HCT116 (cell line): ENCODE measurements around the gene ZNF418. TPM values are rescaled to one million over a fixed set of nuclear protein-coding genes. Genes with fewer than 3 reads are reported as not detected.

Experiments
- ATAC-seq: fragments of 200-7000 bp; cut with Tn5 transposase; 2 replicates; pipeline ENCODE4 v1.9.1; 2020; ENCODE audit warnings: mild to moderate bottlenecking, moderate library complexity
- BruUV-seq: library from RNA; stranded (reverse); fragments of 400-500 nt; replicated peaks from 2 replicates; lab custom pipeline; 2021; lab: Mats Ljungman, UMichigan
- CTCF ChIA-PET: fragments of 300-600 bp; sonication (Branson Sonifier 250); formaldehyde crosslinking; loops from one replicate; lab custom pipeline; 2021; ENCODE audit warnings: antibody characterized with exemption; lab: Charles Lee
- POLR2A ChIA-PET: fragments of 300-600, 350-600 bp; sonication (Branson Sonifier 250); formaldehyde crosslinking; loops from one replicate; lab custom pipeline; 2021; ENCODE audit warnings: antibody characterized with exemption; lab: Charles Lee
- RAD21 ChIA-PET, 2 experiments: fragments of 300-600 bp; sonication (Branson Sonifier 250); formaldehyde crosslinking; loops; one replicate each; lab custom pipeline; 2023; ENCODE audit warnings: low total read pairs in 2 of 2; ENCODE audit not compliant: uncharacterized antibody in 2 of 2, unreplicated experiment in 2 of 2, low non-redundant PET in 1 of 2; lab: Charles Lee
- DNase-seq: peaks from one replicate; pipeline ENCODE4 v3.0.0-alpha.2; 2010; ENCODE audit warnings: low read depth, low spot score
- H2AFZ ChIP-seq: fragments of 200-600 bp; shearing (Covaris generic), sonication (generic); 2 replicates; pipeline ENCODE4 v1.6.1; 2017; ENCODE audit warnings: low read depth, mixed run types, mixed read lengths, antibody characterized with exemption, low read length; ENCODE audit not compliant: poor library complexity, severe bottlenecking
- H3K27ac ChIP-seq: 2 replicates; pipeline ENCODE4 v1.5.1; 2012; ENCODE audit warnings: low read depth, low read length
- H3K27me3 ChIP-seq: fragments of 200-600 bp; sonication (generic); 2 replicates; pipeline ENCODE4 v1.6.1; 2016; ENCODE audit warnings: mixed run types, low read length, mixed read lengths; ENCODE audit not compliant: insufficient read depth
- H3K36me3 ChIP-seq, 2 experiments: fragments of 200-500 bp in 1 of 2; fragments of 200-600 bp in 1 of 2; sonication (Bioruptor generic) in 1 of 2; sonication (generic) in 1 of 2; 2 replicates each; pipeline versions ENCODE4 v1.5.1 to v1.6.1; 2014 to 2016; ENCODE audit warnings: low read length in 2 of 2, inconsistent platforms in 1 of 2, mixed read lengths in 1 of 2, mixed run types in 1 of 2; ENCODE audit not compliant: insufficient read depth in 2 of 2, control insufficient read depth in 1 of 2
- H3K4me1 ChIP-seq, 2 experiments: fragments of 200-600 bp in 1 of 2; sonication (generic) in 1 of 2; 2 replicates each; pipeline versions ENCODE4 v1.5.1 to v1.6.1; 2012 to 2017; ENCODE audit warnings: low read length in 2 of 2, inconsistent platforms in 1 of 2, mild to moderate bottlenecking in 1 of 2, mixed read lengths in 1 of 2, mixed run types in 1 of 2, moderate library complexity in 1 of 2; ENCODE audit not compliant: insufficient read depth in 2 of 2, control insufficient read depth in 1 of 2
- H3K4me2 ChIP-seq: fragments of 200-600 bp; sonication (generic); 2 replicates; pipeline ENCODE4 v1.6.1; 2017; ENCODE audit warnings: mixed run types, low read length, mixed read lengths
- H3K4me3 ChIP-seq, 2 experiments: fragments of 200-600 bp in 1 of 2; sonication (generic) in 1 of 2; replicated peaks in 1 of 2; 2 replicates each; pipeline ENCODE4 v1.5.1; 2011 to 2016; ENCODE audit warnings: low read length in 2 of 2, control low read depth in 1 of 2, low read depth in 1 of 2, mild to moderate bottlenecking in 1 of 2, mixed read lengths in 1 of 2, mixed run types in 1 of 2
- H3K79me2 ChIP-seq: fragments of 200-600 bp; sonication (generic); 2 replicates; pipeline ENCODE4 v1.6.1; 2017; ENCODE audit warnings: mild to moderate bottlenecking, mixed run types, low read length, moderate library complexity, mixed read lengths; ENCODE audit not compliant: insufficient read depth
- H3K9ac ChIP-seq: fragments of 200-600 bp; sonication (generic); 2 replicates; pipeline ENCODE4 v1.6.1; 2016; ENCODE audit warnings: low read length, mixed read lengths
- H3K9me2 ChIP-seq: fragments of 200-600 bp; sonication (generic), shearing (Covaris generic); 2 replicates; pipeline ENCODE4 v1.6.1; 2017; ENCODE audit warnings: mixed run types, mild to moderate bottlenecking, moderate library complexity; ENCODE audit not compliant: insufficient read depth
- H3K9me3 ChIP-seq, 2 experiments: fragments of 200-500 bp in 1 of 2; fragments of 200-600 bp in 1 of 2; sonication (Bioruptor generic) in 1 of 2; sonication (generic) in 1 of 2; 2 replicates each; pipeline ENCODE4 v1.6.1; 2014 to 2017; ENCODE audit warnings: low read length in 2 of 2, mixed read lengths in 2 of 2, inconsistent platforms in 1 of 2, low read depth in 1 of 2, mild to moderate bottlenecking in 1 of 2, mixed run types in 1 of 2, moderate library complexity in 1 of 2; ENCODE audit not compliant: control insufficient read depth in 1 of 2, insufficient read depth in 1 of 2
- H4K20me1 ChIP-seq: fragments of 200-600 bp; sonication (generic), shearing (Covaris generic); 2 replicates; pipeline ENCODE4 v1.6.1; 2017; ENCODE audit warnings: mixed run types, mild to moderate bottlenecking, moderate library complexity; ENCODE audit not compliant: insufficient read depth
- EZH2 ChIP-seq: fragments of 200-600 bp; sonication (generic); IDR thresholded peaks from 2 replicates; pipeline ENCODE4 v1.6.1; 2017; ENCODE audit warnings: antibody characterized with exemption, mixed run types
- JUND ChIP-seq: IDR thresholded peaks from 2 replicates; pipeline ENCODE4 v1.6.1; 2012
- TCF7L2 ChIP-seq: IDR thresholded peaks from 2 replicates; pipeline ENCODE4 v1.7.0; 2011; ENCODE audit warnings: borderline replicate concordance, inconsistent platforms; ENCODE audit not compliant: insufficient read depth, insufficient read length; ENCODE audit errors: extremely low read depth
- YY1 ChIP-seq: IDR thresholded peaks from 2 replicates; pipeline ENCODE4 v1.6.1; 2011; ENCODE audit warnings: low read length, low read depth, moderate library complexity, mild to moderate bottlenecking; ENCODE audit not compliant: insufficient replicate concordance; ENCODE audit errors: extremely low read depth
- intact Hi-C: fragments of 100-400 bp; cut with micrococcal nuclease; formaldehyde crosslinking; loops from 2 replicates; pipeline ENCODE4 v1.10.0; 2022
- total RNA-seq: library from RNA; stranded (reverse); gene quantifications from one replicate; pipeline ENCODE4 v1.2.1, GENCODE V29; 2021; ENCODE audit not compliant: unreplicated experiment

Gene ZNF418
- total RNA-seq, 1 experiment from 2014 or later, result not detected

DNA sequence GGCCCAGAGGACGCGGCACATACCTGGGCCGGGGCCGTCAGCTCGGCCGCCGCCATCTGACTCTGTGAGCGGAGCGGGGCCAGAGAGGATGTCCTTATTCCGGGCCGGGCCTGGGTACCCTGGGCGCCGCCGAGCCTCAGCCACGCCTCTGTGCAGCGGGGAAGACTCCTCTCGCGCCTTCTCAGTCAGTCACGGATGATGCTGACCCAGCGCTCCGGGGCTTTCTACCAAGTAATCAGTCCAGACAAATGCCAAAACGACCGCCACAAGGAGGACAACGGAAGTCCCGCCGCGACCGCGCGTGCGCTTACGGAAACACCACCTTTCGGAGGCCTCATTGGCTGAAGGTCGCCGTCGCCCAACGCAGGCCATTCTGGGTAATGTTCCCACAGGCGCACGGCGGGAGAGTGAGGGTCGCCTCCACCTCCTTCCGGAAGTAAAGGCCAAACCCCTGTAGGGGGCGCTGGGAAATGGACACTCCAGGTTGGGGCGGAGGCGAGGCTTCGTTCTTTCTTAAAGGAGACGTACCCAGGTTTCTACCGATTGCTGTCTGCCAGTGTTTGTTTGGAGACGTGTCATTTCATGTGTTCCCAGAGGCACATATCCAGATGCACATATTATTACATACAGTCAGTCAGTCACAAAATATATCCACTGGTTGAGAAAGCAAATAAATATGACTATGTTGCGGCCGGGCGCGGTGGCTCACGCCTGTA, 12.4 kb upstream of the ZNF418 start, which contains the start of gene ZNF256:
Gene ZNF256, minus strand, starts transcription at position 288 of the 716 bp plus-strand sequence. Its CDS starts 232 bp downstream, at position 56.
- intact Hi-C loops, result no loop called here
- TF ChIP-seq TCF7L2 (no peak), EZH2 (no peak), JUND (no peak)
- H3K9ac ChIP-seq, result no peak within 1 kb of the TSS
- ChIA-PET CTCF (no interaction called here), RAD21 (no interaction called here), POLR2A (no interaction called here)
- no peaks in the 10 kb centered on the region for H4K20me1 ChIP-seq
- H2AFZ ChIP-seq, result no peak within 1 kb of the TSS
- H3K9me3 ChIP-seq, result peaks cover 0 to 23% of the 10 kb centered on the region in 2 experiments; a peak in 2 of 4 replicates
- no TSS peak for BruUV-seq
- no peaks in the 10 kb centered on the region for H3K4me1 ChIP-seq
- H3K4me3 ChIP-seq, result no peak within 1 kb of the TSS
- DNase-seq (no peak), ATAC-seq (no peak)
- H3K4me2 ChIP-seq, result no peak within 1 kb of the TSS
- no peaks in the 10 kb centered on the region for H3K79me2 ChIP-seq
- no peaks in the 10 kb centered on the region for H3K36me3 ChIP-seq
- no peak within 1 kb of the TSS for H3K27ac ChIP-seq
- no peaks in the 10 kb centered on the region for H3K9me2 ChIP-seq
- H3K27me3 ChIP-seq, result no peaks in the 10 kb centered on the region

- no peaks in the 10 kb centered on the region for H3K79me2 ChIP-seq
- H3K27ac ChIP-seq, result no peak overlapping the region
- ChIA-PET RAD21 (no interaction called here), CTCF (no interaction called here), POLR2A (no interaction called here)
- no peak overlapping the region for H2AFZ ChIP-seq
- H3K4me3 ChIP-seq, result no peak overlapping the region
- H3K9ac ChIP-seq, result no peak overlapping the region
- H3K9me2 ChIP-seq, result no peaks in the 10 kb centered on the region
- no peak overlapping the region for H3K4me2 ChIP-seq
- intact Hi-C loops, result no loop called here
- no peaks in the 10 kb centered on the region for H3K27me3 ChIP-seq
- H3K9me3 ChIP-seq, result peaks cover under 1 to 23% of the 10 kb centered on the region in 2 experiments; a peak in 2 of 4 replicates
- H3K4me1 ChIP-seq, result no peaks in the 10 kb centered on the region
- TF ChIP-seq YY1, result no peak
- no peaks in the 10 kb centered on the region for H3K36me3 ChIP-seq
- BruUV-seq, result no TSS peak
- ATAC-seq (no peak), DNase-seq (no peak)
- no peaks in the 10 kb centered on the region for H4K20me1 ChIP-seq
Measured at GRCh38 chr19:57947088-57947418, 11.9 kb upstream of the ZNF418 start.
